ENCODE results near the gene C6.

C6 gene

DNA sequence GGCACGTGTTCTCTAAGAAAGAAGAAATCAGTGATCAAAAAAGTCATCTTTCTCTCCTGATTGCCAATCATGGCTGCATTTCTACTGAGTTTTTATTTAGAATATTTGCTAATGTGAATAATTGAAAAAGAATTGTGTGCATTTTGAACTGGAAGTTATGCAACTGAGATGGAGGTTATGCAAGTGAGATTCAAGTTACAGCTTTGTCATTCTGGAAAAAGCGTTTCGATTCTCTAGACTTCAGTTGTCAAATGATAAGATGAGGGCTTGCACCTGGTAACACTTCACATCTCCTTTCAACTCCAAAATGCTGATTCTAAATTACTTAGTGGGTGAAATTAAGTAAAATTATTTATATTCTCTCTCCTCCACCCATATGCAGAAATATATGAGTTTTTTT is 36.4 kb downstream of the C6 start:
- Histone ChIP-seq H3K79me2 (ENCODE audit: insufficient read depth, low read length) (no peaks in the 10 kb centered on the region), H2AFZ (ENCODE audit: low read depth, low read length, severe bottlenecking) (no peak overlapping the region), H3K4me2 (ENCODE audit: low read depth, low read length, poor library complexity, severe bottlenecking) (no peak overlapping the region), H3K36me3 (ENCODE audit: low read length) (no peaks in the 10 kb centered on the region), H3K27ac (ENCODE audit: low read depth, low read length) (no peak overlapping the region), H4K20me1 (ENCODE audit: low read depth, low read length) (no peaks in the 10 kb centered on the region), H3K9me2 (replicated peaks; ENCODE audit: insufficient read depth, low read length) (no peaks in the 10 kb centered on the region; the same call in 1 of the 2 replicates), H3F3A (ENCODE audit: insufficient read depth) (no peaks in the 10 kb centered on the region), H3K9ac (ENCODE audit: low read length) (no peak overlapping the region), H3K27me3 (ENCODE audit: low read length) (no peaks in the 10 kb centered on the region), H3K4me3 (ENCODE audit: insufficient read depth, low read length, poor library complexity, severe bottlenecking) (no peak overlapping the region), H3K9me3 (ENCODE audit: insufficient read depth, low read length) (no peaks in the 10 kb centered on the region)
- no peak for TF ChIP-seq EZH2phosphoT487 (conservative IDR thresholded peaks at IDR 0.05; ENCODE audit: low read length)
- TF ChIP-seq CTCF (IDR thresholded peaks at IDR 0.05; ENCODE audit: insufficient read depth, low read length, poor library complexity, severe bottlenecking), result no peak

DNA sequence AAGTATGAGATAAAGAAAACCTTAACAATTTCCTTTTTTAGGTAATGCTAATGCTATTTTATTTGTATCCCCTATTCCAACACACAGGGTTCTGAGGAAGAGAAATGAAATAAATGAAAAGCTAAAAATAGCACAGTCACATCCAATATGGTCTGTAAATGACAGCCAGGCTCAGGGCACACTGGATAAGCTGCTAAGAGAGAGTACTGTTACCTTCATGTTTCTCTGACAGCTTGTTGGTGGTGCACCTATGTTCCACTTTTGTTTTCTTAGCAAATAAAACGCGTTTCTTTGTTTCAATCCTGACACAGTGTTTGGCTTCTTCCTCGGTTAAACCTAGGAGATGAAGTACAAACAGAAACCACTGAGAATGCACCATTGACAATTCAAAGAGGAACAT is 41.3 kb downstream of the C6 start:
- no peak overlapping the region for H3K4me3 ChIP-seq (ENCODE audit: insufficient read depth, low read length, poor library complexity, severe bottlenecking)
- H3K9me2 ChIP-seq (replicated peaks; ENCODE audit: insufficient read depth, low read length), result no peaks in the 10 kb centered on the region
- H3F3A ChIP-seq (ENCODE audit: insufficient read depth), result no peaks in the 10 kb centered on the region
- H3K9ac ChIP-seq (ENCODE audit: low read length), result no peak overlapping the region
- H3K4me2 ChIP-seq (ENCODE audit: low read depth, low read length, poor library complexity, severe bottlenecking), result no peak overlapping the region
- H3K79me2 ChIP-seq (ENCODE audit: insufficient read depth, low read length), result no peaks in the 10 kb centered on the region
- no peak overlapping the region for H2AFZ ChIP-seq (ENCODE audit: low read depth, low read length, severe bottlenecking)
- no peaks in the 10 kb centered on the region for H3K27me3 ChIP-seq (ENCODE audit: low read length)
- H3K9me3 ChIP-seq (ENCODE audit: insufficient read depth, low read length), result no peaks in the 10 kb centered on the region
- no peaks in the 10 kb centered on the region for H3K36me3 ChIP-seq (ENCODE audit: low read length)
- TF ChIP-seq CTCF (IDR thresholded peaks at IDR 0.05; ENCODE audit: insufficient read depth, low read length, poor library complexity, severe bottlenecking), result no peak
- TF ChIP-seq EZH2phosphoT487 (conservative IDR thresholded peaks at IDR 0.05; ENCODE audit: low read length), result no peak
- no peaks in the 10 kb centered on the region for H4K20me1 ChIP-seq (ENCODE audit: low read depth, low read length)
- no peak overlapping the region for H3K27ac ChIP-seq (ENCODE audit: low read depth, low read length)

DNA sequence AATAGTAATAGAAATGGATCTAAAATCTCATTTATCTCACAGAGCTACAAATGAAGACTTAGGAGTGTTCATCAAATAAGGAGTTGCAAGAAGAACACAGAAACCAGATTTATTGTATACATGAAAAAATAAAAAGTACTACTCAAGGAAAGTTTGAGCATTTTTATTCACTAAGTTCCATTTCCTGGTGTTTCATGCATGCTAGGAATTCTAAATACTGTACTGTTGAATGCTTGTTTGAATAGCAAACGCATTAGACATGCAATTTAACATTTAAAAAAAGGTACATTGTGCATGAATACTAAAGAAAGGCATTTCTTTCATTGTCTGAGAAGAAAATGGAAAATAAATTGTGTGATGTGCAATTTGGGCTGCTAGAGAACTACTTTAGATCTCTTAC is 52.1 kb downstream of the C6 start:
- Histone ChIP-seq H3K4me2 (ENCODE audit: low read depth, low read length, poor library complexity, severe bottlenecking) (no peak overlapping the region), H2AFZ (ENCODE audit: low read depth, low read length, severe bottlenecking) (no peak overlapping the region), H3K9me3 (ENCODE audit: insufficient read depth, low read length) (no peaks in the 10 kb centered on the region), H3K4me3 (ENCODE audit: insufficient read depth, low read length, poor library complexity, severe bottlenecking) (no peak overlapping the region), H3F3A (ENCODE audit: insufficient read depth) (no peaks in the 10 kb centered on the region), H3K9me2 (replicated peaks; ENCODE audit: insufficient read depth, low read length) (no peaks in the 10 kb centered on the region), H3K27ac (ENCODE audit: low read depth, low read length) (no peak overlapping the region), H3K27me3 (ENCODE audit: low read length) (no peaks in the 10 kb centered on the region), H4K20me1 (ENCODE audit: low read depth, low read length) (no peaks in the 10 kb centered on the region), H3K9ac (ENCODE audit: low read length) (no peak overlapping the region), H3K36me3 (ENCODE audit: low read length) (no peaks in the 10 kb centered on the region), H3K79me2 (ENCODE audit: insufficient read depth, low read length) (no peaks in the 10 kb centered on the region)
- no peak for TF ChIP-seq EZH2phosphoT487 (conservative IDR thresholded peaks at IDR 0.05; ENCODE audit: low read length)
- no peak for TF ChIP-seq CTCF (IDR thresholded peaks at IDR 0.05; ENCODE audit: insufficient read depth, low read length, poor library complexity, severe bottlenecking)
